Measurements from ENCODE around the gene TRPM3.

TRPM3 gene

DNA sequence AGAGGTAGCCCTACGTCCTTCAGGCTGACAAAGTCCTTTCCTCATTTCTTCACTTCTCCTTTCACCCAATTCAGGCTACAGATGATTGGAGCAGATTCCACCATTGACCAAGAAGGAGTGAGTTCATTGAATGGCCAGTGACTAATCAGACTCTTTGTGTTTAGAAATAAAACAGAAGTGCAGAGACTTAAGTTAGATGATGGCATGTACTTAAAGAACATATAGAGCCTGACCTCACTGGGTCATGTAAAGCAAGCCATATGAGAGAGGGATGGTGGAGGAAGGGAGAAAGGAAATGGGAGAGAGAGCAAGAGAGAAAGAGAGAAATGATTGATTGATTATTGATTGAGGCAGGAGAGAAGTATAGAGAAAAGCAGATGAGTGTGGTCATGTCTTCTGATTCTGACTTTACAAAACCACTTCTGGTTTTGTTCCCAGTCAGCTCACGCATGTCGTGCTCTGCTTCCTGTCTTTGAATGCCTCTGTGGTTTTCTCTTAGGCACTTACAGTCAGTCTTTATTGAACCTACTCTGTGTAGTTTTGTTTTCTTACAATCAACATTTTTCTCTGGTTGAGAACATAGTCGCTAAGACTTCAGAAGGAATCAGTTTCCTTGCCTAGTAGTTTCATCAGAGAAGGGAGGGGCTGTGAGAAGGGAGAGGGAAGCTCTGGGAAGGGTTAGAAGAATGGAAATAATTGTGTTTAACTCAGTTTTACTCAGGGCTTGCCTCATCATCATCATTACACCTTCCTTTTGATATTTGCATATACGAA is 557.8 kb downstream of the TRPM3 start:
- H3K9me3 ChIP-seq (ENCODE audit: insufficient read depth, low read length): no peaks in the 10 kb centered on the region
- peak overlapping the region; percentile 89 for H3K27ac ChIP-seq (ENCODE audit: low read length)
- no peaks in the 10 kb centered on the region for H4K20me1 ChIP-seq (ENCODE audit: insufficient read depth, low read length)
- H3K4me2 ChIP-seq (ENCODE audit: low read length): peak overlapping the region; percentile 94
- TF ChIP-seq EZH2phosphoT487 (IDR thresholded peaks at IDR 0.05; ENCODE audit: low read depth): no peak
- TF ChIP-seq, protein P1, sequence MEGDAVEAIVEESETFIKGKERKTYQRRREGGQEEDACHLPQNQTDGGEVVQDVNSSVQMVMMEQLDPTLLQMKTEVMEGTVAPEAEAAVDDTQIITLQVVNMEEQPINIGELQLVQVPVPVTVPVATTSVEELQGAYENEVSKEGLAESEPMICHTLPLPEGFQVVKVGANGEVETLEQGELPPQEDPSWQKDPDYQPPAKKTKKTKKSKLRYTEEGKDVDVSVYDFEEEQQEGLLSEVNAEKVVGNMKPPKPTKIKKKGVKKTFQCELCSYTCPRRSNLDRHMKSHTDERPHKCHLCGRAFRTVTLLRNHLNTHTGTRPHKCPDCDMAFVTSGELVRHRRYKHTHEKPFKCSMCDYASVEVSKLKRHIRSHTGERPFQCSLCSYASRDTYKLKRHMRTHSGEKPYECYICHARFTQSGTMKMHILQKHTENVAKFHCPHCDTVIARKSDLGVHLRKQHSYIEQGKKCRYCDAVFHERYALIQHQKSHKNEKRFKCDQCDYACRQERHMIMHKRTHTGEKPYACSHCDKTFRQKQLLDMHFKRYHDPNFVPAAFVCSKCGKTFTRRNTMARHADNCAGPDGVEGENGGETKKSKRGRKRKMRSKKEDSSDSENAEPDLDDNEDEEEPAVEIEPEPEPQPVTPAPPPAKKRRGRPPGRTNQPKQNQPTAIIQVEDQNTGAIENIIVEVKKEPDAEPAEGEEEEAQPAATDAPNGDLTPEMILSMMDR (IDR thresholded peaks at IDR 0.05; ENCODE audit: low read depth, low read length): no peak
- no peaks in the 10 kb centered on the region for H3K79me2 ChIP-seq (ENCODE audit: low read length)
- no peaks in the 10 kb centered on the region for H3K36me3 ChIP-seq (replicated peaks; ENCODE audit: low read depth, low read length)
- H3K27me3 ChIP-seq (ENCODE audit: low read depth, low read length): peaks cover 43% of the 10 kb centered on the region
- peak overlapping the region; percentile 66 for H3K4me3 ChIP-seq (ENCODE audit: low read length)
- H3K9ac ChIP-seq (ENCODE audit: low read length): peak overlapping the region; percentile 51
- H3K4me1 ChIP-seq (ENCODE audit: low read length): peaks cover 27% of the 10 kb centered on the region
- H2AFZ ChIP-seq (ENCODE audit: low read depth, low read length): peak overlapping the region; percentile 50; the same call in 1 of the 2 replicates

GRCh38 chr9:70563010-70563409 is 558.4 kb downstream of the TRPM3 start:
- Histone ChIP-seq H3K4me3 (ENCODE audit: low read length) (peak overlapping the region; percentile 66), H4K20me1 (ENCODE audit: insufficient read depth, low read length) (no peaks in the 10 kb centered on the region), H3K27ac (ENCODE audit: low read length) (peak overlapping the region; percentile 89), H2AFZ (ENCODE audit: low read depth, low read length) (peak overlapping the region; percentile 6; the same call in 1 of the 2 replicates), H3K27me3 (ENCODE audit: low read depth, low read length) (peaks cover 41% of the 10 kb centered on the region), H3K9me3 (ENCODE audit: insufficient read depth, low read length) (no peaks in the 10 kb centered on the region), H3K9ac (ENCODE audit: low read length) (peak overlapping the region; percentile 51), H3K36me3 (replicated peaks; ENCODE audit: low read depth, low read length) (no peaks in the 10 kb centered on the region), H3K4me2 (ENCODE audit: low read length) (peak overlapping the region; percentile 94), H3K4me1 (ENCODE audit: low read length) (peaks cover 33% of the 10 kb centered on the region), H3K79me2 (ENCODE audit: low read length) (no peaks in the 10 kb centered on the region)
- TF ChIP-seq EZH2phosphoT487 (IDR thresholded peaks at IDR 0.05; ENCODE audit: low read depth): no peak
- TF ChIP-seq, protein P1 (IDR thresholded peaks at IDR 0.05; ENCODE audit: low read depth, low read length): no peak

DNA sequence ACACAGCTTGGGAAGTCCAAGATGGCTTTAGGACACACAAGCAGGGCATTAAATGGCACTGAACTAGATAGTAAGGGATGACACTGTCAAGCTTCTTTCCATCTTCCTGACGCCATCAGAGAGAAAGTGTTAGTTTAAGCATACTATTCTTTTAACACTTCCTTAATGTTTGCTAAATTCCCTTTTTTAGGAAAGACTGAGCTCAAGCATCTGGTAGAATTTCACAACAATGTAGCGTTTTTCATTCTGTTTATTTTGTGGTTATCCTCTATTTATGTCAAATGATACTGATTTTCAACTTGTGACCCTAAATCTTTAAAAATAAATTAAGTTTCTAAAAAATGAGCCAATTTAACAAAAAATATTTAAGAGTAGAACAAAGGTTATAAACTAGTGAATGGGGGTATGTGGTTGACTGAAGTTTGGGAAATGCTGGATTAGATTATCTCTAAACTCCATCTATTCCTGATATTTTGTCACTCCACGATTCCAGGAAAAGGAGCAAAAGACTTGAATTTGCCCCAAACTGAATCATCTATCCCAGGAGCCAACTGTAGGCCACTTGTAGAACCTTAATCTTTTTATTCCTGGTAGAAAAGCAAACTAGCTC is 559.5 kb downstream of the TRPM3 start:
- no peak overlapping the region for H3K9ac ChIP-seq (ENCODE audit: low read length)
- H3K4me1 ChIP-seq (ENCODE audit: low read length): peaks cover 39% of the 10 kb centered on the region
- no peak overlapping the region for H3K4me3 ChIP-seq (ENCODE audit: low read length)
- no peaks in the 10 kb centered on the region for H3K36me3 ChIP-seq (replicated peaks; ENCODE audit: low read depth, low read length)
- H4K20me1 ChIP-seq (ENCODE audit: insufficient read depth, low read length): no peaks in the 10 kb centered on the region
- no peak overlapping the region for H3K27ac ChIP-seq (ENCODE audit: low read length)
- TF ChIP-seq, protein P1 (IDR thresholded peaks at IDR 0.05; ENCODE audit: low read depth, low read length): no peak
- TF ChIP-seq EZH2phosphoT487 (IDR thresholded peaks at IDR 0.05; ENCODE audit: low read depth): no peak
- no peak overlapping the region for H2AFZ ChIP-seq (ENCODE audit: low read depth, low read length)
- peaks cover 32% of the 10 kb centered on the region for H3K27me3 ChIP-seq (ENCODE audit: low read depth, low read length)
- no peaks in the 10 kb centered on the region for H3K9me3 ChIP-seq (ENCODE audit: insufficient read depth, low read length)
- no peak overlapping the region for H3K4me2 ChIP-seq (ENCODE audit: low read length)
- H3K79me2 ChIP-seq (ENCODE audit: low read length): no peaks in the 10 kb centered on the region

DNA sequence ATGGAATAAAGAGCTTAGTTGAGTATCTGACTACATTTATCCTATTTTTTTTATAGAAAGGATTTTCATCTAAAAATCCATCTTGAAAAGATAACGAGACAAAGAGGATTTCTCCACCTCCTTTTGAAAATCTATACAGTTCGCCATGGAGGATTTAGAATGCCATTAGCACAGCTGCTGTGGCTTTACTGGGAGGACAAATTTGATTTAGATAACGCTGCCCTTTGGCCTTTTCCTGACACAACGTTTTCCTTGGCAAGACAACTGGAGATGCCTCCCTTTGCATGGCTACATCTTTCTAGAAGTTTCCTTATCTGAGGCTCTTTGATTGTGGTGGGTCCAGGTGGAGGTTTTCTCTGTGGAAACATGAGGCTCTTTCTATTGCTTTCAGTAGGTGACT is 560.3 kb downstream of the TRPM3 start:
- Histone ChIP-seq H3K27ac (ENCODE audit: low read length) (no peak overlapping the region), H3K4me2 (ENCODE audit: low read length) (no peak overlapping the region), H3K27me3 (ENCODE audit: low read depth, low read length) (peaks cover 25% of the 10 kb centered on the region), H2AFZ (ENCODE audit: low read depth, low read length) (no peak overlapping the region), H3K9ac (ENCODE audit: low read length) (no peak overlapping the region), H4K20me1 (ENCODE audit: insufficient read depth, low read length) (no peaks in the 10 kb centered on the region), H3K4me1 (ENCODE audit: low read length) (peaks cover 39% of the 10 kb centered on the region), H3K9me3 (ENCODE audit: insufficient read depth, low read length) (no peaks in the 10 kb centered on the region), H3K79me2 (ENCODE audit: low read length) (no peaks in the 10 kb centered on the region), H3K4me3 (ENCODE audit: low read length) (no peak overlapping the region), H3K36me3 (replicated peaks; ENCODE audit: low read depth, low read length) (no peaks in the 10 kb centered on the region)
- TF ChIP-seq, protein P1 (IDR thresholded peaks at IDR 0.05; ENCODE audit: low read depth, low read length): no peak

All from OCI-LY3 (cell line).